Mesenchymal stem cell (in vitro differentiated cells and primary cell): ENCODE data around the gene PPIB.

Experiments
- DNase-seq: peaks from one replicate; pipeline ENCODE4 v3.0.0-alpha.2; 2013
- H2AFZ ChIP-seq: one replicate; pipeline ENCODE4 v1.6.1; 2013; ENCODE audit warnings: low read depth, mild to moderate bottlenecking, control low read depth, inconsistent platforms, low read length, moderate library complexity
- H2AK5ac ChIP-seq: 2 replicates; pipeline ENCODE4 v1.6.1; 2013; ENCODE audit warnings: low read length, moderate library complexity, mild to moderate bottlenecking, inconsistent platforms; ENCODE audit not compliant: severe bottlenecking
- H2BK120ac ChIP-seq: one replicate; pipeline ENCODE4 v1.6.1; 2013; ENCODE audit warnings: low read depth, mild to moderate bottlenecking, inconsistent platforms, low read length, moderate library complexity
- H2BK12ac ChIP-seq, 2 experiments: one replicate each; pipeline ENCODE4 v1.6.1; 2013; ENCODE audit warnings: inconsistent platforms in 2 of 2, low read length in 2 of 2, mild to moderate bottlenecking in 2 of 2, moderate library complexity in 2 of 2, control low read depth in 1 of 2
- H2BK15ac ChIP-seq: one replicate; pipeline ENCODE4 v1.6.1; 2013; ENCODE audit warnings: mild to moderate bottlenecking, low read depth, inconsistent platforms; ENCODE audit not compliant: poor library complexity, severe bottlenecking
- H2BK5ac ChIP-seq: 2 replicates; pipeline ENCODE4 v1.6.1; 2013; ENCODE audit warnings: low read depth, mild to moderate bottlenecking, low read length, control low read depth, inconsistent platforms; ENCODE audit not compliant: poor library complexity, severe bottlenecking
- H3K14ac ChIP-seq, 2 experiments: one replicate each; pipeline ENCODE4 v1.6.1; 2013; ENCODE audit warnings: inconsistent platforms in 2 of 2, low read length in 2 of 2, control low read depth in 1 of 2, mild to moderate bottlenecking in 1 of 2, moderate library complexity in 1 of 2
- H3K18ac ChIP-seq, 2 experiments: one replicate each; pipeline ENCODE4 v1.6.1; 2013; ENCODE audit warnings: inconsistent platforms in 2 of 2, low read length in 2 of 2, control low read depth in 1 of 2, low read depth in 1 of 2, mild to moderate bottlenecking in 1 of 2
- H3K23ac ChIP-seq, 2 experiments: one replicate each; pipeline ENCODE4 v1.6.1; 2013; ENCODE audit warnings: inconsistent platforms in 2 of 2, low read length in 2 of 2, mild to moderate bottlenecking in 2 of 2, moderate library complexity in 2 of 2, control low read depth in 1 of 2
- H3K27ac ChIP-seq: 2 replicates; pipeline ENCODE4 v1.5.1; 2013; ENCODE audit warnings: mild to moderate bottlenecking, moderate library complexity, low read length, control low read depth, inconsistent platforms; ENCODE audit not compliant: poor library complexity, severe bottlenecking
- H3K27me3 ChIP-seq, 2 experiments: 2 replicates each; pipeline versions ENCODE4 v1.6.1 to v1.7.0; 2013; ENCODE audit warnings: low read length in 2 of 2, mild to moderate bottlenecking in 2 of 2, moderate library complexity in 2 of 2, control low read depth in 1 of 2, inconsistent platforms in 1 of 2; ENCODE audit not compliant: control insufficient read depth in 1 of 2, insufficient read depth in 1 of 2
- H3K36me3 ChIP-seq, 2 experiments: 2 replicates each; pipeline versions ENCODE4 v1.6.1 to v1.7.0; 2013; ENCODE audit warnings: low read length in 2 of 2, control low read depth in 1 of 2, inconsistent platforms in 1 of 2, low read depth in 1 of 2, mild to moderate bottlenecking in 1 of 2; ENCODE audit not compliant: insufficient read depth in 2 of 2, control insufficient read depth in 1 of 2
- H3K4ac ChIP-seq, 2 experiments: one replicate each; pipeline ENCODE4 v1.6.1; 2013; ENCODE audit warnings: inconsistent platforms in 2 of 2, low read length in 2 of 2, mild to moderate bottlenecking in 2 of 2, moderate library complexity in 2 of 2, control low read depth in 1 of 2, low read depth in 1 of 2
- H3K4me1 ChIP-seq: 2 replicates; pipeline ENCODE4 v1.6.1; 2013; ENCODE audit warnings: low read depth, low read length, control low read depth; ENCODE audit not compliant: control insufficient read depth, insufficient read depth
- H3K4me2 ChIP-seq: 2 replicates; pipeline ENCODE4 v1.6.1; 2013; ENCODE audit warnings: low read length, mild to moderate bottlenecking, inconsistent platforms; ENCODE audit not compliant: poor library complexity, severe bottlenecking
- H3K4me3 ChIP-seq, 2 experiments: 2 replicates each; pipeline versions ENCODE4 v1.5.1 to v1.7.0; 2013; ENCODE audit warnings: low read length in 2 of 2, mild to moderate bottlenecking in 2 of 2, control low read depth in 1 of 2, low read depth in 1 of 2; ENCODE audit not compliant: insufficient read depth in 1 of 2
- H3K79me1 ChIP-seq: replicated peaks from 2 replicates; pipeline ENCODE4 v1.6.1; 2013; ENCODE audit warnings: mild to moderate bottlenecking, control low read depth, low read length, inconsistent platforms; ENCODE audit not compliant: poor library complexity, severe bottlenecking
- H3K9ac ChIP-seq: 2 replicates; pipeline ENCODE4 v1.7.0; 2013; ENCODE audit warnings: mild to moderate bottlenecking, low read length, moderate library complexity
- H3K9me3 ChIP-seq: 2 replicates; pipeline ENCODE4 v1.7.0; 2013; ENCODE audit warnings: mild to moderate bottlenecking, low read length; ENCODE audit not compliant: control insufficient read depth
- H4K8ac ChIP-seq: one replicate; pipeline ENCODE4 v1.6.1; 2013; ENCODE audit warnings: inconsistent platforms, mild to moderate bottlenecking, low read length, moderate library complexity
- H4K91ac ChIP-seq: one replicate; pipeline ENCODE4 v1.6.1; 2013; ENCODE audit warnings: mild to moderate bottlenecking, low read length, inconsistent platforms
- WGBS: methylation state at CpG from one replicate; pipeline ENCODE4 v1.1.7; 2013; ENCODE audit warnings: mixed read lengths; 5-methylcytosine and 5-hydroxymethylcytosine counted together

The PPIB gene

DNA sequence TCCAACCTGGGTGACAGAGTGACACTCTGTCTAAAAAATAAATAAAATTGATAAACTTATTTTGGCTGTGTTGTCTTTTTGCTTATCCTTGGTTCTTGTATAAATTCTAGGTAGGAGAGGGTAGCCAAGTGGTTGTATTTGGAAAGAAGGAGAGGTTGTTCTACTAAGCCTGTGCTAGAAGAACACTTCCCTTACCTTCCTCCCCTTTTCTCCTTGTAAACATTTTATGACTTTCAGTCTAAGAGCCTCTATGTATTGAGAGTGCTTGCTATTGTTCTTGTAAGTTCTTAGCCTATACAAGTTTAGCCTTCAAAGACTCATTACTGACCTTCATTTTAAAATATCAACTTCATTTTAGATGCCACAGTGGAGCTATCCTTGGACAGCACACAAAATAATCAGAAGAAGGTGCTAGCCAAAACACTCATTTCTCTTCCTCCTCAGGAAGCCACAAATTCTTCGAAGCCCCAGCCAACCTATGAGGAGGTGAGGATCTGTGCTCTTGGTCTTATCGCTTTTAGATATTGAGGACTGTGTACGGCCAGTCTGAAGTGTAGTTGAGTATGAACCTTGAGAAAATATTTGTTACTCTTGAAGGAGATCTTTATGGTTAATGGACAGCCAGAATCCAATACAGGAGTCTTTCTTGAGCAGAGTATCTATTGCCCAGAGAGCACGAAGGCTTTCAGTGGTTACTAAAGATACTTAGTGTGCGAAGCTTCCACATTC is 44.9 kb downstream of the PPIB start:
- no peak overlapping the region for H2AFZ ChIP-seq
- H3K4ac ChIP-seq: no peak overlapping the region
- no peak overlapping the region for H4K91ac ChIP-seq
- DNase-seq: no peak
- H3K4me1 ChIP-seq: peaks cover 3% of the 10 kb centered on the region
- H3K36me3 ChIP-seq: peaks cover 28 to 99% of the 10 kb centered on the region in 2 experiments
- no peak overlapping the region for H3K4me3 ChIP-seq
- H3K4me2 ChIP-seq: no peak overlapping the region
- peaks cover 30% of the 10 kb centered on the region for H3K79me1 ChIP-seq
- H3K27me3 ChIP-seq: no peaks in the 10 kb centered on the region
- H3K27ac ChIP-seq: no peak overlapping the region
- no peak overlapping the region for H2BK12ac ChIP-seq
- H3K9me3 ChIP-seq: no peaks in the 10 kb centered on the region
- H3K14ac ChIP-seq: no peak overlapping the region
- no peak overlapping the region for H2BK15ac ChIP-seq
- no peak overlapping the region for H2AK5ac ChIP-seq
- H2BK120ac ChIP-seq: no peak overlapping the region
- no peak overlapping the region for H2BK5ac ChIP-seq
- no peak overlapping the region for H3K18ac ChIP-seq
- H4K8ac ChIP-seq: no peak overlapping the region
- 98% methylated on average over 4 of the region's 5 CpGs for WGBS
- no peak overlapping the region for H3K9ac ChIP-seq
- no peak overlapping the region for H3K23ac ChIP-seq

DNA sequence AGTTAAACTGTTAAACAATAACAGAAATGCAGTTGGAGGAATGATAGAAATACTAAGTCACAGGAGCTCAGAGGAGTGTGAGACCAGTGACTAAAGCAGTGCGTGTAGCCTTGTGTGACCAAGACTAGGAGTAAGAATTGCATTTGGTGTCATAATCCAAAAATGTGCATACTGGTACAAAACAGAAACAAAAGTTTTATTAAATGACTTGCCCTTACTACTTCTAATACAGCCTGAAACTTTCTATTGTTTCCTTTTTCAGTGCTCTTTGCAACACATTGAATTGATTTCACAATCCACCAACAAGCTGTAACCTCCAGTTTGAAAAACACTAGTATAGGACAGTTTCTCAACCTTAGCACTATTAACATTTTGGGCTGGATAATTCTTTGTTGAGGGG is 49.9 kb downstream of the PPIB start:
- H2BK120ac ChIP-seq: no peak overlapping the region
- H2BK12ac ChIP-seq: no peak overlapping the region
- 89% methylated on average over 1 of the region's 1 CpG for WGBS

DNA sequence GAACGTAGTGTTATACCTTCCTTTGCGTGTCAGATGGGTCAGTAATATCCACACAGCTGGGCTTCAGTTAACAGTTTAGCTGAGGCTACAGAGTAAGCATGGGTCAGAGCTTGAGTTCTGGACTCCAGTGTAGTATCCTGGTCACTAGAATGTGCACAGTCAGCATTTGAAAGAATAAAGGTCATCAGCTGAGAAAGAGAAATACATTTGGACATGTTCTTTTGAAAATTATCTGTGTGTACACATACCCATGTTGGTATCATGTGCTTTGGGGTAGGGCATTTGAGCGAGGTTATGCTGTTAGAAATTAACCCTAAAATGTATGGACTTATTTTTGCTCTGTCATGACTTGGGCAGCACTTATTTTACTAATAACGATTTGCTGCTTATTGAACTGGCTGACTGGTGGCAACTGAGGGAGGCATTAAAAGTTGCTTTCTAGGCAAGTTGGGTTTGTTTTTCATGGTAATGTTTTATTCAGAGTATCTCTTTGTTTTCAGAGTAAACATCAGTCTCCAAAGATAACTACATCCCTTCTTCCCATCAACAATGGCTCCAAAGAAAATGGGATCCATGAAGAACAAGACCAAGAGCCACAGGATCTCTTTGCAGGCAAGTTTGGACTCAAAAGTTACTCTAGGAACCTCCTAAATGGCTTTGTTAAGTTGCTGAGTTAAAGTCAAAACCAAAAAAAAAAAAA is 50.6 kb downstream of the PPIB start:
- Histone ChIP-seq H2BK5ac (no peak overlapping the region), H3K23ac (no peak overlapping the region), H4K91ac (no peak overlapping the region), H3K4ac (no peak overlapping the region), H3K9me3 (no peaks in the 10 kb centered on the region), H2BK12ac (no peak overlapping the region), H3K9ac (peak overlapping the region; percentile 59), H3K4me3 (no peak overlapping the region), H2AK5ac (no peak overlapping the region), H3K14ac (no peak overlapping the region), H3K4me1 (peaks cover 5% of the 10 kb centered on the region), H3K27me3 (no peaks in the 10 kb centered on the region), H3K36me3 (peaks cover 8 to 52% of the 10 kb centered on the region in 2 experiments), H4K8ac (no peak overlapping the region), H3K79me1 (peaks cover 22% of the 10 kb centered on the region), H3K27ac (peak overlapping the region; percentile 7), H3K4me2 (no peak overlapping the region), H2BK120ac (no peak overlapping the region), H2AFZ (no peak overlapping the region), H2BK15ac (no peak overlapping the region), H3K18ac (no peak overlapping the region)
- no peak for DNase-seq
- 91% methylated on average over 4 of the region's 4 CpGs for WGBS

More for the DNA sequence above, 49.9 kb downstream of the PPIB start:
- no peak overlapping the region for H3K14ac ChIP-seq
- H2AFZ ChIP-seq: no peak overlapping the region
- H3K9ac ChIP-seq: peak overlapping the region; percentile 59
- no peak overlapping the region for H3K4ac ChIP-seq
- H2BK15ac ChIP-seq: no peak overlapping the region
- no peaks in the 10 kb centered on the region for H3K27me3 ChIP-seq
- H3K4me1 ChIP-seq: peaks cover 5% of the 10 kb centered on the region
- H3K18ac ChIP-seq: no peak overlapping the region
- no peak overlapping the region for H3K4me3 ChIP-seq
- no peaks in the 10 kb centered on the region for H3K9me3 ChIP-seq
- H3K79me1 ChIP-seq: peaks cover 23% of the 10 kb centered on the region
- no peak overlapping the region for H2BK5ac ChIP-seq
- H3K27ac ChIP-seq: peak overlapping the region; percentile 17
- H4K8ac ChIP-seq: no peak overlapping the region
- no peak overlapping the region for H4K91ac ChIP-seq
- no peak for DNase-seq
- H2AK5ac ChIP-seq: peak overlapping the region; percentile 42
- no peak overlapping the region for H3K4me2 ChIP-seq
- no peak overlapping the region for H3K23ac ChIP-seq
- H3K36me3 ChIP-seq: peaks cover 8 to 55% of the 10 kb centered on the region in 2 experiments

DNA sequence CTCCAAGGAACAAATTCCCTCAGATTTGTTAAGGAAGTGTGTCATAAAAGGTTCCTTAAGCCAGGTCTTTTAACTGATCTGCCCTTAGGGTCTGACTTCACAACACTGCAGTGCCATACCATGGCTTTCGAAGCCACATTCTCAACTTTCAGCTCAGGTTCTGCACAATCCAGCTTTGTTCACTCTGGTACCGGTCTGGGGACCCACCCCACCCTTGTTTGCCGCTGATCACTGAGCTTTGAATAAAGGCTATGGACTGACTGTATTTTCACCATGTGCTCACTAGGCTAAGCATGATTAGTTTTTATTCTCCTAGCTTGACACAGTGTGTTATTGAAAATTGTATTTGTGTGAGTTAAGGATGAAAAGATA is 51.2 kb downstream of the PPIB start:
- H2AFZ ChIP-seq: no peak overlapping the region
- peak overlapping the region in 1 of 2 experiments; percentile 54 for H2BK12ac ChIP-seq
- H3K4me2 ChIP-seq: no peak overlapping the region
- DNase-seq: no peak
- H3K27me3 ChIP-seq: no peaks in the 10 kb centered on the region
- peaks cover 8 to 50% of the 10 kb centered on the region in 2 experiments for H3K36me3 ChIP-seq
- H4K8ac ChIP-seq: no peak overlapping the region
- no peak overlapping the region for H3K23ac ChIP-seq
- no peak overlapping the region for H2BK15ac ChIP-seq
- no peak overlapping the region for H3K27ac ChIP-seq
- peaks cover 23% of the 10 kb centered on the region for H3K79me1 ChIP-seq
- H3K14ac ChIP-seq: no peak overlapping the region
- H2BK5ac ChIP-seq: no peak overlapping the region
- H3K4me1 ChIP-seq: peaks cover 5% of the 10 kb centered on the region
- H4K91ac ChIP-seq: no peak overlapping the region
- peak overlapping the region; percentile 59 for H3K9ac ChIP-seq
- H3K18ac ChIP-seq: no peak overlapping the region
- no peaks in the 10 kb centered on the region for H3K9me3 ChIP-seq
- H2AK5ac ChIP-seq: no peak overlapping the region
- H3K4ac ChIP-seq: no peak overlapping the region
- no peak overlapping the region for H2BK120ac ChIP-seq
- H3K4me3 ChIP-seq: no peak overlapping the region
- WGBS: 83% methylated on average over 2 of the region's 3 CpGs
